GM23338 (cell line): ENCODE data around the gene COTL1. TPM values are rescaled to one million over a fixed set of nuclear protein-coding genes. Genes with fewer than 3 reads are reported as not detected.

ENCODE experiments used
- ATAC-seq: fragments of 200-7000 bp; cut with Tn5 transposase; 3 replicates; pipeline ENCODE4 v1.9.1; 2020
- DNase-seq: peaks from one replicate; pipeline ENCODE4 v3.0.0-alpha.2; 2015; ENCODE audit warnings: low spot score
- H2AFZ ChIP-seq: fragments of 200-600 bp; sonication (generic); 2 replicates; pipeline ENCODE4 v1.8.0; 2016; ENCODE audit warnings: antibody characterized with exemption, mild to moderate bottlenecking, moderate library complexity
- H3F3A ChIP-seq: fragments of 200-600 bp; sonication (generic); replicated peaks from 2 replicates; pipeline ENCODE4 v1.8.0; 2017; ENCODE audit warnings: antibody characterized with exemption, mixed run types, low read depth
- H3K27ac ChIP-seq: fragments of 200-600 bp; sonication (generic); 2 replicates; pipeline ENCODE4 v1.6.1; 2016; ENCODE audit warnings: low read depth
- H3K27me3 ChIP-seq: fragments of 200-600 bp; sonication (generic); 2 replicates; pipeline ENCODE4 v1.8.0; 2016; ENCODE audit warnings: mild to moderate bottlenecking, mixed run types, moderate library complexity; ENCODE audit not compliant: insufficient read depth
- H3K36me3 ChIP-seq: fragments of 200-600 bp; sonication (generic); 2 replicates; pipeline ENCODE4 v1.8.0; 2016; ENCODE audit warnings: mild to moderate bottlenecking; ENCODE audit not compliant: insufficient read depth
- H3K4me1 ChIP-seq: fragments of 200-600 bp; sonication (generic); 2 replicates; pipeline ENCODE4 v1.8.0; 2016; ENCODE audit warnings: mild to moderate bottlenecking, moderate library complexity; ENCODE audit not compliant: insufficient read depth
- H3K4me2 ChIP-seq: fragments of 200-600 bp; sonication (generic); 2 replicates; pipeline ENCODE4 v1.7.1; 2017; ENCODE audit warnings: mixed run types
- H3K4me3 ChIP-seq: fragments of 200-600 bp; sonication (generic); 2 replicates; pipeline ENCODE4 v1.6.1; 2016; ENCODE audit warnings: mixed run types
- H3K79me2 ChIP-seq: fragments of 200-600 bp; sonication (generic); replicated peaks from 2 replicates; pipeline ENCODE4 v1.8.0; 2017; ENCODE audit warnings: mild to moderate bottlenecking; ENCODE audit not compliant: insufficient read depth
- H3K9me2 ChIP-seq: fragments of 200-600 bp; sonication (generic); 2 replicates; pipeline ENCODE4 v1.8.0; 2017; ENCODE audit not compliant: insufficient read depth
- H4K20me1 ChIP-seq: fragments of 200-600 bp; sonication (generic); replicated peaks from 2 replicates; pipeline ENCODE4 v1.8.0; 2017; ENCODE audit warnings: mild to moderate bottlenecking; ENCODE audit not compliant: insufficient read depth
- H3K27ac Mint-ChIP-seq: 2 replicates; pipeline ENCODE4 v1.8.0; 2020; ENCODE audit warnings: inconsistent platforms, mild to moderate bottlenecking, moderate library complexity, mixed read lengths
- H3K27me3 Mint-ChIP-seq: 3 replicates; pipeline ENCODE4 v1.8.0; 2022; ENCODE audit warnings: low read depth, mild to moderate bottlenecking, moderate library complexity, mixed read lengths, inconsistent platforms; ENCODE audit not compliant: insufficient read depth, poor library complexity
- H3K36me3 Mint-ChIP-seq: 3 replicates; pipeline ENCODE4 v1.8.0; 2021; ENCODE audit warnings: low read depth, mild to moderate bottlenecking, inconsistent platforms, moderate library complexity, mixed read lengths
- H3K4me1 Mint-ChIP-seq: 3 replicates; pipeline ENCODE4 v1.8.0; 2020; ENCODE audit warnings: mild to moderate bottlenecking, inconsistent platforms, mixed read lengths
- H3K4me3 Mint-ChIP-seq: 3 replicates; pipeline ENCODE4 v1.8.0; 2021; ENCODE audit warnings: moderate library complexity, mild to moderate bottlenecking, inconsistent platforms, mixed read lengths
- H3K9me3 Mint-ChIP-seq: 3 replicates; pipeline ENCODE4 v1.8.0; 2020; ENCODE audit warnings: moderate library complexity, mild to moderate bottlenecking, inconsistent platforms, mixed read lengths
- CREB1 ChIP-seq: fragments of 250-450 bp; sonication (Bioruptor Pico); IDR thresholded peaks from 2 replicates; pipeline ENCODE4 v1.5.0; 2020; ENCODE audit warnings: low read depth, mild to moderate bottlenecking, moderate library complexity
- EZH2 ChIP-seq: fragments of 200-600 bp; sonication (generic); IDR thresholded peaks from one replicate; pipeline ENCODE4 v1.8.0; 2017; ENCODE audit warnings: antibody characterized with exemption, mild to moderate bottlenecking, low read depth; ENCODE audit not compliant: unreplicated experiment
- EZH2phosphoT487 ChIP-seq: fragments of 200-600 bp; sonication (generic); IDR thresholded peaks from one replicate; pipeline ENCODE4 v1.8.1; 2018; ENCODE audit warnings: antibody characterized with exemption; ENCODE audit not compliant: unreplicated experiment
- JUNB ChIP-seq: IDR thresholded peaks from one replicate; pipeline ENCODE4 v1.6.1; 2016; ENCODE audit warnings: antibody characterized with exemption; ENCODE audit not compliant: unreplicated experiment
- NANOG ChIP-seq: IDR thresholded peaks from 2 replicates; pipeline ENCODE4 v1.6.1; 2016; ENCODE audit warnings: antibody characterized with exemption, borderline replicate concordance
- POLR2AphosphoS5 ChIP-seq: IDR thresholded peaks from 2 replicates; pipeline ENCODE4 v1.6.1; 2016; ENCODE audit warnings: antibody characterized with exemption, low read depth
- STAT1 ChIP-seq: IDR thresholded peaks from one replicate; pipeline ENCODE4 v1.6.1; 2016; ENCODE audit warnings: antibody characterized with exemption; ENCODE audit not compliant: unreplicated experiment
- ZNF114 ChIP-seq: fragments of 250-450 bp; sonication (Bioruptor Pico); IDR thresholded peaks from 2 replicates; pipeline ENCODE4 v1.5.0; 2020; ENCODE audit warnings: mild to moderate bottlenecking, moderate library complexity
- ZNF331 ChIP-seq: fragments of 250-450 bp; sonication (Bioruptor Pico); IDR thresholded peaks from 2 replicates; pipeline ENCODE4 v1.5.0; 2020; ENCODE audit warnings: low read depth, mild to moderate bottlenecking, moderate library complexity
- polyA plus RNA-seq: library from polyadenylated mRNA; unstranded; fragments of >200 nt; fragmentation: Nextera tagmentation; extraction: Ambion mirVana; gene quantifications from 2 replicates; pipeline ENCODE4 v1.2.1, GENCODE V29; 2016
- total RNA-seq: library from RNA; depleted of rRNA; stranded (reverse); fragments of >200 nt; shearing (Covaris generic); gene quantifications from 2 replicates; pipeline ENCODE4 v1.2.3, GENCODE V29; 2014
- TF ChIP-seq, protein P1 (sequence below): IDR thresholded peaks from 2 replicates; pipeline ENCODE4 v1.6.1; 2016; ENCODE audit warnings: antibody characterized with exemption
- TF ChIP-seq, protein P2 (sequence below): fragments of 250-450 bp; sonication (Bioruptor Pico); IDR thresholded peaks from 2 replicates; pipeline ENCODE4 v1.5.0; 2020; ENCODE audit warnings: mild to moderate bottlenecking, moderate library complexity
- TF ChIP-seq, protein P3 (sequence below), 2 experiments: fragments of 200-600 bp in 1 of 2; sonication (generic) in 1 of 2; conservative IDR thresholded peaks; 2 replicates each; pipeline versions ENCODE4 v1.5.1 to v1.6.1; 2016 to 2017; ENCODE audit warnings: antibody characterized with exemption in 2 of 2, low read depth in 2 of 2, mild to moderate bottlenecking in 2 of 2, moderate library complexity in 1 of 2

The COTL1 gene
- total and polyA plus RNA-seq, 2 experiments from 2014 or later, result 117 to 166 TPM

DNA sequence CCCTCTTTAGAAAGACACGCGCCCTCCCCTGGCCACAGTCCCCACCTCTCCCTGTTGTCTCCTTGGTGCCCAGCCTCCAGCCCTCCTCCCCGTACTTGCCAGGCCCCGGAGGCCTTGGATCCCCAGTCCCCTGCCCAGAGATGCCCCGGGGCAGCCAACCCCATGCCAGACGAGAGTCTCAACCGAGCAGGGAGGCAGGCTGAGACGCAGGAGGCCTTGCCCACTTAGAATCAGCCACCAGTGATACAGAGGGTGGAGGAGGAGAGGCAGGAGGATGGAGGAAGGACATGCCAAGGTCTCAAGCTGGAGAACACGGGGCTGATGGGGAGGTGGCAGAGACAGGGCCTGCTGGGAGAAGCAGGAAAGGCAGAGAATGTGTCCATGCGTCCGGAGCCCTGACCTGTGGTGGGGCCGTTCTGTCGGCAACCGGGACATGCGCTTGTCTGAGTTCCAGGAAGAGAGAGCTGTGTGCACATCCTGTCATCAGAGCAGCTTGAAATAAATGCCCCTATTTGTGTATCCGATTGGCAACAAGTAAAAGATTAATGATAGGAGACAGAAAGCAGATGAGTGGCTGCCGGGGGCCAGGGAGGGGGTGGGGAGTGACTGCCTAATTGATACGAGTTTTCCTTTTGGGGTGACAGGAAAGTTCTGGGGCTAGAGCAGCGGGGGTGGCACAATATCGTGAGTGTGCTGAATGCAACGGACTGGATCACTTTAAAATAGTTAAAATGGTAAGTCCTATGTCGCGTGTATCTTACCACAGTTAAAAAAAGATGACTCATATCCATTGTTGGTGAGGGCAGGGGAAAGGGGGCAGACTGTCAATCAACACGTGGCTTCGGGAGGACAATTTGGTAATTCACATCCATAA is 68.7 kb downstream of the COTL1 start (continued):
- no peak for TF ChIP-seq EZH2phosphoT487
- TF ChIP-seq CREB1 (CRISPR knock-in tag), result no peak
- TF ChIP-seq, protein P1, sequence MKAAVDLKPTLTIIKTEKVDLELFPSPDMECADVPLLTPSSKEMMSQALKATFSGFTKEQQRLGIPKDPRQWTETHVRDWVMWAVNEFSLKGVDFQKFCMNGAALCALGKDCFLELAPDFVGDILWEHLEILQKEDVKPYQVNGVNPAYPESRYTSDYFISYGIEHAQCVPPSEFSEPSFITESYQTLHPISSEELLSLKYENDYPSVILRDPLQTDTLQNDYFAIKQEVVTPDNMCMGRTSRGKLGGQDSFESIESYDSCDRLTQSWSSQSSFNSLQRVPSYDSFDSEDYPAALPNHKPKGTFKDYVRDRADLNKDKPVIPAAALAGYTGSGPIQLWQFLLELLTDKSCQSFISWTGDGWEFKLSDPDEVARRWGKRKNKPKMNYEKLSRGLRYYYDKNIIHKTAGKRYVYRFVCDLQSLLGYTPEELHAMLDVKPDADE, result no peak
- no peak for TF ChIP-seq ZNF331
- no peak for TF ChIP-seq POLR2AphosphoS5
- no peak for TF ChIP-seq STAT1
- TF ChIP-seq, protein P2, sequence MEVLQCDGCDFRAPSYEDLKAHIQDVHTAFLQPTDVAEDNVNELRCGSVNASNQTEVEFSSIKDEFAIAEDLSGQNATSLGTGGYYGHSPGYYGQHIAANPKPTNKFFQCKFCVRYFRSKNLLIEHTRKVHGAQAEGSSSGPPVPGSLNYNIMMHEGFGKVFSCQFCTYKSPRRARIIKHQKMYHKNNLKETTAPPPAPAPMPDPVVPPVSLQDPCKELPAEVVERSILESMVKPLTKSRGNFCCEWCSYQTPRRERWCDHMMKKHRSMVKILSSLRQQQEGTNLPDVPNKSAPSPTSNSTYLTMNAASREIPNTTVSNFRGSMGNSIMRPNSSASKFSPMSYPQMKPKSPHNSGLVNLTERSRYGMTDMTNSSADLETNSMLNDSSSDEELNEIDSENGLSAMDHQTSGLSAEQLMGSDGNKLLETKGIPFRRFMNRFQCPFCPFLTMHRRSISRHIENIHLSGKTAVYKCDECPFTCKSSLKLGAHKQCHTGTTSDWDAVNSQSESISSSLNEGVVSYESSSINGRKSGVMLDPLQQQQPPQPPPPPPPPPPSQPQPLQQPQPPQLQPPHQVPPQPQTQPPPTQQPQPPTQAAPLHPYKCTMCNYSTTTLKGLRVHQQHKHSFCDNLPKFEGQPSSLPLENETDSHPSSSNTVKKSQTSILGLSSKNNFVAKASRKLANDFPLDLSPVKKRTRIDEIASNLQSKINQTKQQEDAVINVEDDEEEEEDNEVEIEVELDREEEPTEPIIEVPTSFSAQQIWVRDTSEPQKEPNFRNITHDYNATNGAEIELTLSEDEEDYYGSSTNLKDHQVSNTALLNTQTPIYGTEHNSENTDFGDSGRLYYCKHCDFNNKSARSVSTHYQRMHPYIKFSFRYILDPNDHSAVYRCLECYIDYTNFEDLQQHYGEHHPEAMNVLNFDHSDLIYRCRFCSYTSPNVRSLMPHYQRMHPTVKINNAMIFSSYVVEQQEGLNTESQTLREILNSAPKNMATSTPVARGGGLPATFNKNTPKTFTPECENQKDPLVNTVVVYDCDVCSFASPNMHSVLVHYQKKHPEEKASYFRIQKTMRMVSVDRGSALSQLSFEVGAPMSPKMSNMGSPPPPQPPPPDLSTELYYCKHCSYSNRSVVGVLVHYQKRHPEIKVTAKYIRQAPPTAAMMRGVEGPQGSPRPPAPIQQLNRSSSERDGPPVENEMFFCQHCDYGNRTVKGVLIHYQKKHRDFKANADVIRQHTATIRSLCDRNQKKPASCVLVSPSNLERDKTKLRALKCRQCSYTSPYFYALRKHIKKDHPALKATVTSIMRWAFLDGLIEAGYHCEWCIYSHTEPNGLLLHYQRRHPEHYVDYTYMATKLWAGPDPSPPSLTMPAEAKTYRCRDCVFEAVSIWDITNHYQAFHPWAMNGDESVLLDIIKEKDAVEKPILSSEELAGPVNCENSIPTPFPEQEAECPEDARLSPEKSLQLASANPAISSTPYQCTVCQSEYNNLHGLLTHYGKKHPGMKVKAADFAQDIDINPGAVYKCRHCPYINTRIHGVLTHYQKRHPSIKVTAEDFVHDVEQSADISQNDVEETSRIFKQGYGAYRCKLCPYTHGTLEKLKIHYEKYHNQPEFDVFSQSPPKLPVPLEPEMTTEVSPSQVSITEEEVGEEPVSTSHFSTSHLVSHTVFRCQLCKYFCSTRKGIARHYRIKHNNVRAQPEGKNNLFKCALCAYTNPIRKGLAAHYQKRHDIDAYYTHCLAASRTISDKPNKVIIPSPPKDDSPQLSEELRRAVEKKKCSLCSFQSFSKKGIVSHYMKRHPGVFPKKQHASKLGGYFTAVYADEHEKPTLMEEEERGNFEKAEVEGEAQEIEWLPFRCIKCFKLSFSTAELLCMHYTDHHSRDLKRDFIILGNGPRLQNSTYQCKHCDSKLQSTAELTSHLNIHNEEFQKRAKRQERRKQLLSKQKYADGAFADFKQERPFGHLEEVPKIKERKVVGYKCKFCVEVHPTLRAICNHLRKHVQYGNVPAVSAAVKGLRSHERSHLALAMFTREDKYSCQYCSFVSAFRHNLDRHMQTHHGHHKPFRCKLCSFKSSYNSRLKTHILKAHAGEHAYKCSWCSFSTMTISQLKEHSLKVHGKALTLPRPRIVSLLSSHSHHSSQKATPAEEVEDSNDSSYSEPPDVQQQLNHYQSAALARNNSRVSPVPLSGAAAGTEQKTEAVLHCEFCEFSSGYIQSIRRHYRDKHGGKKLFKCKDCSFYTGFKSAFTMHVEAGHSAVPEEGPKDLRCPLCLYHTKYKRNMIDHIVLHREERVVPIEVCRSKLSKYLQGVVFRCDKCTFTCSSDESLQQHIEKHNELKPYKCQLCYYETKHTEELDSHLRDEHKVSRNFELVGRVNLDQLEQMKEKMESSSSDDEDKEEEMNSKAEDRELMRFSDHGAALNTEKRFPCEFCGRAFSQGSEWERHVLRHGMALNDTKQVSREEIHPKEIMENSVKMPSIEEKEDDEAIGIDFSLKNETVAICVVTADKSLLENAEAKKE (CRISPR knock-in tag), result no peak

DNA sequence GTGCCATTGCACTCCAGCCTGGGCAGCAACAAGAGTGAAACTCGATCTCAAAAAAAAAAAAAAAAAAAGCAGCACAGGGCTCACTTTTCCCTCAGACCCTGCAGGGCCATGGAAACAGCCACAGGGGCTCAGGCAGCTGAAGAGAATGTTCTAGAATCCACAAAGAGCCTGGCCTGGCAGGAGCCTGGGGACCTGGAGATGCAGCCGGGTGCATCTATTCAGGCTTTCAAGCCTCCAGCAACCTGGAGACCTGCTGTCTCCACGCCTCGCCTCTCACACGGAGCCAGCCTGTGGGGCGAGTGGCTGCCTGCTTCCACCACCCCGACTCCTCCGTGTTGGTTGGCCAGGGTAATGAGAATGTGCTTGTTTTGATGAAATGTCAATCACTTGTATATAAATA is 69.4 kb downstream of the COTL1 start:
- Histone ChIP-seq H3K79me2 (no peaks in the 10 kb centered on the region), H3K27ac (peak overlapping the region; percentile 45; the same call in 1 of the 2 replicates), H3K4me3 (no peak overlapping the region), H3K4me2 (no peak overlapping the region), H3K36me3 (no peaks in the 10 kb centered on the region), H3K9me2 (no peaks in the 10 kb centered on the region), H3K4me1 (peaks cover 9% of the 10 kb centered on the region; the same call in 1 of the 2 replicates), H3K27me3 (no peaks in the 10 kb centered on the region), H2AFZ (no peak overlapping the region), H4K20me1 (no peaks in the 10 kb centered on the region; the same call in 1 of the 2 replicates), H3F3A (0 out of 2 replicates have a peak, but pooled peaks cover 2% of the 10 kb centered on the region)
- Mint-ChIP-seq H3K27ac (no peak overlapping the region), H3K9me3 (no peaks in the 10 kb centered on the region), H3K4me3 (no peak overlapping the region), H3K4me1 (peaks cover 30% of the 10 kb centered on the region), H3K27me3 (peaks cover 17% of the 10 kb centered on the region), H3K36me3 (no peaks in the 10 kb centered on the region)
- DNase-seq (no peak), ATAC-seq (peak; percentile 41)
- TF ChIP-seq, protein P1, result no peak
- TF ChIP-seq CREB1 (CRISPR knock-in tag) (no peak), POLR2AphosphoS5 (no peak), ZNF114 (CRISPR knock-in tag) (no peak), NANOG (no peak), EZH2phosphoT487 (no peak), STAT1 (no peak), EZH2 (no peak), ZNF331 (no peak), JUNB (no peak)
- TF ChIP-seq, protein P3, sequence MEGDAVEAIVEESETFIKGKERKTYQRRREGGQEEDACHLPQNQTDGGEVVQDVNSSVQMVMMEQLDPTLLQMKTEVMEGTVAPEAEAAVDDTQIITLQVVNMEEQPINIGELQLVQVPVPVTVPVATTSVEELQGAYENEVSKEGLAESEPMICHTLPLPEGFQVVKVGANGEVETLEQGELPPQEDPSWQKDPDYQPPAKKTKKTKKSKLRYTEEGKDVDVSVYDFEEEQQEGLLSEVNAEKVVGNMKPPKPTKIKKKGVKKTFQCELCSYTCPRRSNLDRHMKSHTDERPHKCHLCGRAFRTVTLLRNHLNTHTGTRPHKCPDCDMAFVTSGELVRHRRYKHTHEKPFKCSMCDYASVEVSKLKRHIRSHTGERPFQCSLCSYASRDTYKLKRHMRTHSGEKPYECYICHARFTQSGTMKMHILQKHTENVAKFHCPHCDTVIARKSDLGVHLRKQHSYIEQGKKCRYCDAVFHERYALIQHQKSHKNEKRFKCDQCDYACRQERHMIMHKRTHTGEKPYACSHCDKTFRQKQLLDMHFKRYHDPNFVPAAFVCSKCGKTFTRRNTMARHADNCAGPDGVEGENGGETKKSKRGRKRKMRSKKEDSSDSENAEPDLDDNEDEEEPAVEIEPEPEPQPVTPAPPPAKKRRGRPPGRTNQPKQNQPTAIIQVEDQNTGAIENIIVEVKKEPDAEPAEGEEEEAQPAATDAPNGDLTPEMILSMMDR (conservative IDR thresholded peaks at IDR 0.05; ENCODE audit: low read depth in 2 of 2), result no peak
